T47D (cell line): ENCODE data around the gene MBD2.

Experiments
- DNase-seq, 2 experiments: peaks; one replicate each; pipeline versions ENCODE4 v3.0.0 to v3.0.0-alpha.2; 2011 to 2012; ENCODE audit warnings: low read depth in 1 of 2, low spot score in 1 of 2
- JUND ChIP-seq: IDR thresholded peaks from 2 replicates; pipeline ENCODE4 v1.6.1; 2012; ENCODE audit warnings: low read depth
- in situ Hi-C: cut with HindIII; loops from 2 replicates; pipeline ENCODE4 v1.10.0; 2016; ENCODE audit warnings: low sequenced_read_pairs, low pct_unique_long_range_greater_than_20kb

The MBD2 gene

GRCh38 chr18:54173250-54173649 lies 51.2 kb downstream of the MBD2 start:
- DNase-seq, result no peak
- in situ Hi-C loops, result no loop called here
- TF ChIP-seq JUND, result no peak

GRCh38 chr18:54169431-54170403 lies 54.8 kb downstream of the MBD2 start:
- DNase-seq, result no peak
- no peak for TF ChIP-seq JUND
- in situ Hi-C loops, result no loop called here

- in situ Hi-C loops, result no loop called here
- no peak for DNase-seq
- no peak for TF ChIP-seq JUND
Observed at GRCh38 chr18:54165450-54165849, 59.0 kb downstream of the MBD2 start.

- in situ Hi-C loops, result no loop called here
- TF ChIP-seq JUND, result no peak
- DNase-seq, result no peak
Observed at GRCh38 chr18:54163453-54163852, 61.0 kb downstream of the MBD2 start.

GRCh38 chr18:54162431-54162830 lies 62.0 kb downstream of the MBD2 start:
- in situ Hi-C loops, result no loop called here

GRCh38 chr18:54161267-54161666 lies 63.2 kb downstream of the MBD2 start:
- DNase-seq, result no peak
- in situ Hi-C loops, result no loop called here
- TF ChIP-seq JUND, result no peak

More at GRCh38 chr18:54162431-54162830, 62.0 kb downstream of the MBD2 start:
- DNase-seq, result no peak
- no peak for TF ChIP-seq JUND

GRCh38 chr18:54159906-54160305 lies 64.6 kb downstream of the MBD2 start:
- in situ Hi-C loops, result no loop called here
- no peak for TF ChIP-seq JUND
- no peak for DNase-seq

- no peak for TF ChIP-seq JUND
- in situ Hi-C loops, result no loop called here
Observed at GRCh38 chr18:54157646-54158385, 66.7 kb downstream of the MBD2 start.

GRCh38 chr18:54155412-54155811 lies 69.1 kb downstream of the MBD2 start:
- no peak for TF ChIP-seq JUND
- DNase-seq, result no peak
- in situ Hi-C loops, result no loop called here

More at GRCh38 chr18:54157646-54158385, 66.7 kb downstream of the MBD2 start:
- DNase-seq, result no peak

GRCh38 chr18:54154231-54154630 lies 70.2 kb downstream of the MBD2 start:
- in situ Hi-C loops, result no loop called here
- TF ChIP-seq JUND, result no peak
- no peak for DNase-seq

- no peak for TF ChIP-seq JUND
- DNase-seq, result no peak
- in situ Hi-C loops, result no loop called here
Observed at GRCh38 chr18:54151376-54151775, 73.1 kb downstream of the MBD2 start.

- no peak for TF ChIP-seq JUND
Observed at GRCh38 chr18:54150226-54150625, 74.2 kb downstream of the MBD2 start.

More at GRCh38 chr18:54150226-54150625, 74.2 kb downstream of the MBD2 start:
- in situ Hi-C loops, result no loop called here
- no peak for DNase-seq
